Bone marrow (tissue), 2 donors: Measurements from ENCODE around the gene DYNLT3.

Source experiments
- DNase-seq, 2 donors: peaks; one replicate each; lab custom pipeline; 2025; lab: John Stamatoyannopoulos, UW

Gene DYNLT3, protein sequence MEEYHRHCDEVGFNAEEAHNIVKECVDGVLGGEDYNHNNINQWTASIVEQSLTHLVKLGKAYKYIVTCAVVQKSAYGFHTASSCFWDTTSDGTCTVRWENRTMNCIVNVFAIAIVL

DNA sequence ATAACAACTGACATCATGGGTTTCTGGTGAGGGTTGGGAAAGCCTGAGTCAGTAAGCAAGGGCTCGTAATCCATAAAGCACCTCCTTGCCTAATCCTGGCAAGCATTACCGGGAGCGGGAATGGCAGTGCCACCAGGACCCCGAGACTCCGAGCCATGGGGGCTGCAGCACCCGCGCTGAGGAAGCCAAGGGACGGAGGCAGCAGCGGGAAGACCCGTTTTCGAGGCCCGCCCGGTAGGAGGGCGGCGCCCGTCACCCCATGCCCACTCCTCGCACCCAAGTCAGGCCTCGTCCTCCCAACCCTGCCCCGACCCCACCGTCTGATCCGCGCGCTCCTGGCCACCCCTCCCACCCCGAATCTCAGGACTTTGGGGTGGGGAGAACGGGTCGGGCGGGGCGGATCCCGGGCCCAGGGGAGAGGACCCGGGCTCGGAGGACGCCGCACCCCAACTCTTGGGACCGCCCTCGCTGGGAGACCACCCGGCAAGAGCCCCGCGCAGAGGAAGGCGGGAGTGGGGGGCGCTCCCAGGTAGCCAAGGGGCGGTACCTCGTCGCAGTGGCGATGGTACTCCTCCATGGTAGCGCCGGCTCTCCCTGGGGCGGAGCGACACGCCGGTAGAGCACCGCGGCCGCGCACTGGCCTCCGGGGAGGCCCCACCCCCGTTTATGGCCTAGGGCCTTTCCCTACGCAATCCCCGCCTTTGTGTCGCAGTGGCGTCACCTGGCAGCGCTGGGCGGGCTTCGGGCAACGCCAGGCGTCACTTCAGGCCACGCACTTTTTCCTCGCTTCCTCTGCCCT is at the start of gene DYNLT3:
DYNLT3 (minus strand) TSS at position 638 of the 799 bp plus-strand sequence; CDS start at position 577, 61 bp downstream.
- DNase-seq = peak; percentile 24 to 39

DNA sequence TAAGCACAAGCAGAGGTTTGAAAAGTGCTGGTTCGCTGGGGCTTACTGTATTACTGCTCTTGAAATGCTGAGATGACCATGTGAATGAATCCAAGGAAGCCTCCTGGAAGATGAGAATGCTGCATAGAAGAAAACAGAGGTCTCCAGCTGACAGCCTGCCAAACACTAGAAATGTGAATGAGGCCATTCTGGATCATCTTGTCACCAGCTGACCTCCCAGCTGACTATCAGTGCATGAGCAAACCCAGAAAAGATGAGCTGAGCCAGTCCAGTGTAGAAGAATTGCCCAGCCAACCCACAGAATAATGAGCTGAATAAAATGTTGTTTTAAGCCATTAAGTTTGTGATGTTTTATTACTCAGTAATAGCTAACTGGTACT is 49.1 kb upstream of the DYNLT3 start:
- no peak for DNase-seq

DNA sequence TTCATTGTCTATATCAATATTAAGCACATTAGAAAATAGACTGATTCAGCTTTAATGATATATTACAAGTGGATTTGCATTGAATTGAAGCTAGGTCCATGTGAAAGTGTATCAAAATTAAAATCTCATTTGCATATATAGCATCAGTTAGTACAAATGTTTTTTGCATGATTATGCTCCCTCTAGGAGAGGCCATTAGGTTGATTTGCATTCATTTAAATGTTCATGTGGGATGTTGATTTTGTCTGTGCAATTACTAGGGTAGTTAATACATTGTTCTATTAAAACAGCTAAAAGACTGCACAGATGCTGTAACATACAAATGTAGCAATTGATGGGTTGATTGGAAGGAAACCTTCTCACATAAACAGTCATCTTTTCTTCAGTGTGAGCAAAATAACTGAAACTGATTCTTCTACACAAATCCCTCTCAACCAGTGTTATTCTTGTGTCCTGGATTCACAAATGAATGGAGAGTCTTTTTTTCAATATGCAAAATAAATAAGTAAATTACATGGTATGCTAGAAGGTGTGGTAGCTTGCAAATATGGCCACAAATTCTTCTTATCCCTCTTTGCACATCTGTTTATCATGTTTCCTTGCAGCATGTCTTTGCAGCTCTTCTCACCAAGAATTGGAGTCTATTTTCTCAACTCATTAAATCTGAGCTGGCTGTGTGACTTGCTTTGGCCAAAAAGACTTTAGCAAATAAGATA is 48.6 kb upstream of the DYNLT3 start:
- no peak for DNase-seq

DNA sequence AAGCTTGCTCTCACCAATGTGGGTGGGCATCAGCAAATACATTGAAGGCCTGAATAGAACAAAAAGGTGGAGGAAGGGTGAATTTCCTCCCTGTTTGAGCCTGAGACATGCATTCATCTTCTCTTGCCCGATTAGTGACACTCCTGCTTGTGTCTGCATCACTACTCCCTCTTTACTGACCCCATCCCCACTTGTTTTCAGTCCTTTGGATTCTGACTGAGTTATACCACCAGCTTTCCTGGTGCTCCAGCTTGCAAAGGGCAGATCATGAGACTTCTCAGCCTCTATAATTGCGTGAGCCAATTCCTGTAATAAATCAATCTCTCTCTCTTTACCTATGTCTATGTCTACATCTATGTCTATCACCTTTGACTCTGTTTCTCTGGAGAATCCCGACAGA is 47.4 kb upstream of the DYNLT3 start:
- no peak for DNase-seq

DNA sequence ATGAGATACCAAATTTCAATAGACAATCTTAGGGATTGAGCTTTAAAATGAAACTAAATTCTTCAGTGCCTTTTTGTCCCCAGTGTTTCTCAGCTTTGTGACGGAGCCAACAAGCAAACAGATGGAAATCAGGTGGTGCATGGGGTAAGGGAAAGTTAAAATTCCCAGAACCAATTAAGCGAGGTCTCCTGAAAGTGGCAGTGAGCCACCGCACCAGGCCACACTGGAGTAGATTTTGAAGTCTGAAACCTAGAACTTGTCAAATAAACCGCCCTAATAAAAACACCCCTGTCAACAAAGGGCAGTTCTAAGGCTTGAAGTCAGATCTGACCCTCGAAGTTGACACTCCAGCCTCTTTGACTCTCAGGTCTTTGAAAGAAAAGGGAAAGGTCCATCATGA is 40.6 kb upstream of the DYNLT3 start:
- no peak for DNase-seq

DNA sequence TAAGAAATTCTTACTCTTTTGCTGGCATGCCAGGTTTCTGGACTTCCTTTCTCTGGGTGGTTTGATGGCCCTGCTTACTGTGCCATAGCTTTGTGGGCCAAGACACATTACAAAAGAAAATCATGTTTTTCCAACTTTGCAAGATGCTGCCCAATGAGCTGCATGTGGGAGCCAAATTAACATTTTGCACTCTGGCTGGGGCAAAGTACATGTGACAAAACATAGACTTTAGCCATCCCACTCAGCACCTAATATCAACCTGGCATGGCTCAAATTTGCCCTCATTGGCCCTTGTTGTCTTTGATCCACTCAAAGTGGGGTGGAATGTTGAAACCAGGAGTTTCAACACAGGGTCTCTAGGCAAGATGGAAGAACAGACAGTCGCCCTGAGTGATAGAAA is 40.0 kb upstream of the DYNLT3 start:
- no peak for DNase-seq

DNA sequence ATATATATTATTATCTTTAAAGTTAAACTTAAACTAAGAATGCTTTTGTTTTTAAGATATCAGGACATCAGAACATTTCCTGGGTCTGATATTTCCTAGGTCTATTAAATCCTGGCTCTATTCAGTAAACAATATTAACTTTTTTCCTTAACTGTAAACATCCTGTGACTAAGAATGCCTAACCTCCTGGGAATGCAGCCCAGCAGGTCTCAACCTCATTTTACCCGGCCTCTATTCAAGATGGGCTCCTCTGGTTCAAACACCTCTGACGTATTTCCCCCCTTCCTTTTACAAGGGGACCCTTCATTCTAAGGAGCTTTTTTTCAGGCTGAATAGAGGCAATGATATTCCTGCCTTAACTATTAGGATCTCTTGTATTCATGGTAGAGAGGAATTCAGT is 35.8 kb upstream of the DYNLT3 start:
- no peak for DNase-seq

DNA sequence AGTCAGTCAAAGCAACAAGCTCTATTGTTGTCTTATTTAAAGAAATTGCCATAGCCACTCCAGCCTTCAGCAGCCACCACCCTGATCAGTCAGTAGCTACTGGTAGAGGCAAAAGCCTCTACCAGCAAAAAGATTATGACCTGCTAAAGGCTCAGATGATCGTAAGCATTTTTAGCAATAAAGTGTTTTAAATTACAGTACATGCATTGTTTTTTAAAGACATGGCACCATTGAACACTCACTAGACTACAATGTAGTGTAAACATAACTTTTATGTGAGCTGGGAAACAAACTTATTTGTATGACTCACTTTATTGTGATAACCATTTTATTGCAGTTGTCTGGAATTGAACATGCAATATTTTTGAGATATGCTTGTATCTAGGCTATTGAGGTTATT is 32.3 kb upstream of the DYNLT3 start:
- no peak for DNase-seq

DNA sequence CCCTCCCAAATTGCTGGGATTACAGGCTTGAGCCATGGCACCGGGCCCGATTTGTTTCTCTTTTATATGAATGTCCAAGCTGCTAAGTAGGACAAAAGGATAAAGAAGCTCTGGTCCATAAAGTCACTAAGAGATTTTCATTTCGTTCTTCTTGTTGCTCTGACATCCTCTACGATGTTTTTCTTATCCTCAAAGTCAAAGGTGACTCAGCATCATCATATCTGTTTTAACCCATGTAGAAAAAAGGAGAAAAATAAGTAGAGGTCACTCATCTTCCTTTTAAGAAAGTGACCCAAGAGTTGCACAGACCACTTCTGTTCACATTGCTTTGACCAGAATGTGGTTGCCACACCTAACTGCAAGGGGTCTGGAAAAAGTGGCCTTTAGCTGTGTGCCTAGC is 29.3 kb upstream of the DYNLT3 start:
- DNase-seq = no peak

DNA sequence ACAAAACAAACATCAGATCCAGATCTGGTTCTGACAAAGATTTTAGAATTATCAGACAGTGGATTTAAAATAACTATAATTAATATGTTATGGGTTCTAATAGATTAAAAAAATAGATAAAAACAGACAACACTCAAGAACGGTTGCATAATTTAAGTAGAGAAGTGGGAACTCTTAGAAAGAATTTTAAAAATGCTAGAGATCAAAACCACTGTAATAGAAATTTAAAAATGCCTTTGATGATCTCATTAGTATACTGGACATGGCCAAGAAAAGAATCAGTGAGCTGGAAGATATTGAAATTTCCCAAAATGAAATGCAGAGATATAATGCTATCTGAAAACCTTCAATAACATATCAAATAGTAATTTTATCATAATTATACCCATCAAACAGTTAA is 28.3 kb upstream of the DYNLT3 start:
- DNase-seq = no peak

DNA sequence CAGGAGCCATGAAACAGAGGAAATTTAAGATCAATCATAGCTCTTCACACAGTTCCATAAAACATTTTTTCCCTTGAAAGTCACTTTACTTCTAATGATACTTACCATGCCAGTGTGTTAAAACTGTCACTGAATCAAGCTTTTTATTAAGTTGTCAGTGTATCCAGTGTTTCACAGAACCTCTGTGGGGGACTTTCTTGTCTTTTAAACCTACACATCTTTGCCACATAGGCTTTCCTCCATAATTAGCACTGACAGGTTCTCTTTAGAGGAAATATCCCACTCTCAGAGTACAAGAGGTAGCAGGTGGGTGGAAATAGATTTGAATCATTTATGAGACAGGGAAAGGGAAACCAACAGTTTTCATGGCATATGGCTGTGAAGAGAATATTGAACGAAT is 25.8 kb upstream of the DYNLT3 start:
- DNase-seq = no peak

DNA sequence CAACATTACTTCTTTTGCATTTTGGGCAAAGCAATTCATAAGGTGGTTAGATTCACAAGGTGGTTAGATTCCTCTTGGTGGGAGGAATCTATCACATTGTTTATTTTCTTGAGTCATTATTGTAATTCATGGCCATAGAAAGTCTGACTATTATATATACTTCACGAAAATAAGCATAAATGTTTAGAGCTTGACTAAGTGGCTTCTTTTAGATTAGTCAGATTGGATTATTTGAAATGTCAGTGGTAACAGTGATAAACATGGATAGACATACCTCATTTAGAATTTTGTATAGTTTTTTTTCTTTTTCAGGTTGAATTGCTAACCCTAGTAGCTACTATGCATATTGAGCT is 24.9 kb upstream of the DYNLT3 start:
- DNase-seq = no peak

DNA sequence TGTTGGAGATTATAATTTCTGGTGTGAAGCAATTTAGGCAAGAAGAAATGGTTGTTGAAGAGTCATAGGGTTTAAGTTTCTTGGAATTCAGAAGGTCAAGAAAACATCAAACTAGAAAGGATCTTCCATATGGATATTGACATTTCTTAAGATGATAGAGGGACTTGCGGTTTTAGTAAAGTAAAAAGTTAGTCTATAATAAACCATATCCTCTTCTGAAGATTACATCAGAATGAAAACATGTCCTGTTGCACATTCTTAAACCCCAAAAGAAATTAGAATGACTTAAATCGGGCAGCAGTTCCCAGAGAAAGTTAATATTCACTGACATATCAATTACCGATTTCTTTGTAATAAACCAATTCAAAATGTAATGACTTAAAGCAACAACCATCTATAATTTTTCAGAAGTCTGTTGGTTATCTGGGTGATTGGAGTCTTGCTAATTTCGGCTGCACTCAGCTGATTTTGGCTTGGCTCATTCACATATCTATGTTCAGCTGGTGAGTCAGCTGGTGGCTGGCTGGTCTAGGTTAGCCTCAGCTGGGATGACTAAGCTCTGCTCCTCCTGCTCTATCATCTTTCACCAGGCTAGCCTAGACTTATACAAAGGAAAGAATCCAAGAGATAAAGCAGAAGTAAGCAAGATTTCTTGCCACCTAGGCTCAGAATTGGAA is 24.4 kb upstream of the DYNLT3 start:
- DNase-seq = no peak

DNA sequence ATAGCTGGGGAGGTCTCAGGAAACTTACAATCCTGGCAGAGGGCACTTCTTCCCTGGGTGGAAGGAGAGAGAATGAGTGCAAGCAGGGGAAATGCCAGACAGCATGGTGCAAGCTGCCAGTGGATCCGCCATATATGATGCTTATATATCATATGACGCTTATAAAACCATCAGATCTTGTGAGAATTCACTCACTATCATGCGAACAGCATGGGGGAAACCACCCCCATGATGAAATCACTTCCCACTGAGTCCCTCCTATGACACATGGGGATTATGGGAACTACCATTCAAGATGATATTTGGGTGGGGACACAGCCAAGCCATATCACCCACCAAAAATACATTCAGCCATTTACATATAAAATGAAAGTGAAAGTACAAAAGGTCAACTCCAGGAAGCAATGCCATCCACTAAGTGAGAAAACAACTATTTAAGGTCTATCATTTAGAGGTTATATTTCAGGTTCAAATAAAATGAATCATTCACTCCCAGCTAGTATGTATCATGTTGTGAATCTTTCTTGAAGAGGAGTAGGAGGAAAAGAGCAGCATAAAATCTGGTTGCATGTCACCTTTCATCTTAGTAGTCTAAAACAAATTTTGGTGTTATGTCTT is 20.3 kb upstream of the DYNLT3 start:
- DNase-seq = no peak

DNA sequence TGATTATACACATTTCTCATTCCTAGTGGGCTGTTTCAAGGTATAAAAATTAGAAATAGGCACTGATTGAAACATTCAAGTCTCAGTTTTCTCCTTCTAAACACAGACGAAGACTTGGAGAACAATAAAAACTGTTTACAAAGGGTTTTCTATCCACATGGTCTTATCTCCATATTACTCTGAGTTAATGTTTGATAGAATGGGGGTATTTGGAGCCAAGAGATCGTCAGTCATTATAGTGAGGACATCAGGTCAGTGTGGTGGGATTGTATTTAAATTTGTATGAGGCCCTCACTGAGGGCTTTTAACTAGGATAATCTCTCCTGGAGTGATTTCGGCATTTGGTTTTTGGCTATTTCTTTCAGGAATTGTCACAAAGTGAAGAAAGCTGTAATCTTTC is 16.4 kb upstream of the DYNLT3 start:
- no peak for DNase-seq

DNA sequence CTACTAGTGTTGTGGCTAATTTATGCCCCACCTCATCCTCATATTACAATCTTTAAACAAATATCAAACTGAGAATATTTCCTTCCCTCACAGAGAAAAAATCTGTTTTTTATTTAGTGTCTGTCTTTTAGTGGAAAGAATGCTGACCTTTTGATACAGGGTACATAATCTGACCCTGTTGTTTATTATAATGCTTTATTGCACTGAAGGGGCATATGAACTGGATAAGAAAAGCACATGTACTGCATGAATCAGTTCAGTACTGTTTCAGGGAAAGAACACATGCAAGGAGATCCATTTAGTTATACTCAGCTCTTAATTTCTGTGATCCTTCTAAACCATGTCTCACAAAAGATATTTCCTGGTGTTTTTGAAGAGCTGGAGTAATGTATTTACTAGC is 15.5 kb upstream of the DYNLT3 start:
- no peak for DNase-seq

DNA sequence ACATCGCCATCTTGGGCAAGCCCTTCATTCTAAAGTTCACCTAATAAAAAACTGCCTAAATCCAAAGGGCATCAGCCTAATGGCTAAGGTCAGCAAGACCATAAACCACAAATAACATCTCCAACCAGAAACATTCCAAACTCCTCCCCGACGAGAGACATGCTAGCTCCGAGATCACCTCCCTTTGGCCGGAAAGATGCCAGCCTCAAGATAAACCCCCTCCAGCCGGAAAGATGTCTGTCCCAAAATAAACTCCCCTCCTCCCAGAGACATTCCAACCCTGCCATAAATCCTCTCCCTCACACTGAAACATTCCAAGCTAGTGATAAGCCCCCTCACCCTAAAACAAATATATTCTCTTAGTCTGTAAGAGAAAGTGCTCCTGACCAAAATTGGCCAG is 13.3 kb upstream of the DYNLT3 start:
- DNase-seq = no peak

DNA sequence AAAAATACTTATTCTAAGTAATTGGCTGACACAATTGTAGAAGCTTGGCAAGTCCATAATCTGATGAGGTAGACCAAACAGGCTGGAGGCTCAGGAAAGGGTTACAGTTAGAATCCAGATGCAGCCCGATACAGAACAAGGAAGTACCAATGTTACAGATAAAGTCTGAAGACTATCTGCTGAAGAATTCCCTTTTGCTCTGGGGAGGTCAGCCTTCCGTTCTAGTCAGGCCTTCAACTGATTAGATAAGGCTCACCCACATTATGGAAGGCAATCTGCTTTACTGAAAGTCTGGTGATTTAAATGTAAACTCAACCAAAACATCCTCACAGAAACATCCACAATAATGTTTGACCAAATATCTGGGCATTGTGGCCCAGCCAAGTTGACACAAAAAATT is 7.4 kb upstream of the DYNLT3 start:
- no peak for DNase-seq

DNA sequence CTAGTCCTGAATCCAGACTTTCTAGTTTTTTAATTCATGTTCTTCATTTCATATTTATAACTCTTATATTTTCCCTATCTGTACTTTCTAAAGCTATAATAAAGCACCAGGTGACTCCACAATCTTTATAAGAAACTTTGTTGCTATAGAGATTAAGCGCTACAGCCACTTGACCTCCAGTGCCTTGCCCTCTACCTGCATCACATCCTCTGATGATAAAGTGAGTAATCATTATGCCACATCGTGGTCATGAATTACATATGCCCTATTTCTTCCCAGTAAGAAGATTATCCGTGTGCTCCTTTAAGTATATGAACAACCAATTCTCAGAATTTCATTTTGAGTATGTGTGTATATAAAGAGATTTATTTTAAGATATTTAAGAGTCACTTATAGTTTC is 6.8 kb upstream of the DYNLT3 start:
- DNase-seq = no peak

DNA sequence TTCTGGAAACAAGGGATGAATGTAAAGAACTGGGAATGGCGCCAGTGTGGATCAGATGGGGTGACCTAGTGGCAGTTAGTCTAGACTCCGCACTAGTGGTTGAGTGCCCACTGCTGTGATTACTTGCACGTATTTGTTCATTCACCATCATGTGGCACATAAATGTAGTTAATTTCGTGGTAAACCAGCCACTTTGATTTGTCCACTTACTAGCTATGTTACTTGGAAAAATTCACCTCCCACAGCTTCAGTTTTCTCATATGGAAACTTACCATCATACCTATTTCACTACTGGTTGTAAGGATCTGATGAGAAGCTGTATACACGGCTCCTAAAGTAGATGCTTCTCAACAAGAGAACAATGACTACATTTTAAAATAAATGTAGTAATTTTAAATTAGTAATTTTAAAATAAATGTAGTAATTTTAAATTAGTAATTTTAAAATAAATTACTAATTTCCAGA is 394 bp upstream of the DYNLT3 start:
- DNase-seq = no peak

DNA sequence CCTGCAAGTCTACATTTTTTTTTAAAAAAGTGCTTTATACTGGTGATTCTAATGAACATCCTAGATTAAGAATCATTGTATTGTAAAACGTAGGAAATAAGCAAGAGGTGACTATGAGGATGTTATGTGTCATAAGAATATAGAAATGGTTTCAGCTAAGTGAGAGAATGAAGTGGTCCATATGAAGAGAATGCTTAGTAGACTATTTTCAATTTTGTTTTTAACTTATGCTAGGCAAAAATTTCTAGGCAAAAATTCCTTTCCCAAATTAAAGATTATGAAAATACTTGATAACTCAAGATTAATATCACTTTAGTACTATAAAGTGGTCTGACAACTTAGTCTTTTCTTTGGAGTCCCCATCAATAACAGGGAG is 825 bp downstream of the DYNLT3 start:
- DNase-seq = no peak

DNA sequence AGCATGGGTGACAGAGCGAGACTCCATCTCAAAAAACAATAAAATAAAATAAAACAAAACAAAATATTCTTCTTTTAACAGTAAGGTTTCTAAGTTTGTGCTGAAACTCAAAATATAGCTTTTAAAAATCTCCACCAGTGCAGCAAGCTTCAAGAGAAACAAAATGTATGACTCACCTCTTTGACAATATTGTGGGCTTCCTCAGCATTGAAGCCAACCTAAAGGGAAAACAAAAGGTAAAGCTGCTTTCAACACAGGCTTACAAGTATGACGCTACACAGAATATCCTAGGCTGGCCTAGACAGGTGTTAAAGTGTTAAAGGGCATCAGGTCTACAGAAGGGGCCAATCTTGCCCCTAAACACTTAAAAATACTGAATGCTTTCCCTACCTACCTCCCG is 1.2 kb downstream of the DYNLT3 start:
- DNase-seq = no peak

DNA sequence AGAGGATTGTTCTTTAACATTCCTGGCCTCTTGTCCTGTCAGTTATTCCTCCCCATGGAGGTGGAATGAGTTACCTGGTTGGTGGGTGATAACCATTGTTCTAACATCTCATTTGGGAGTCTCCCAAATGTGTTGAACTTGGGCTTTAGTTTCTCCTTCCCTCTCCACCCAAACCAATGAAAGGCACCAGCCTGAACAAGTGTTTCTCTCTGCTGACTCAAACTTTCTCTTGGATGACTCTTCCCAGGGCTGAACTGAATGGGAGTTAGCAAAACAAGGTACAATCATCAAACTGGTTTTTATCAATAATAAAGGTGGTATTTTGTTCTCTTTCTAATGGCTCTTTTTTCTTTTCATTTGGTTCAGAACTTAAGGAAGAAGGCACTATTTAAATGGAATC is 2.7 kb downstream of the DYNLT3 start:
- DNase-seq = no peak
